Endothelial cell of umbilical vein (primary cell): ENCODE results near the gene C2CD3. TPM values are rescaled to one million over a fixed set of nuclear protein-coding genes. Genes with fewer than 3 reads are reported as not detected.
A peak's percentile ranks its signal among the peaks of the same experiment; 100 is the strongest.

ENCODE experiments used
- BruUV-seq: library from RNA; stranded (reverse); fragments of 400-500 nt; replicated peaks from 2 replicates; lab custom pipeline; 2021; lab: Mats Ljungman, UMichigan
- CTCF ChIA-PET: fragments of 300-600, 350-600 bp; sonication (Branson Sonifier 250); formaldehyde crosslinking; loops from one replicate; lab custom pipeline; 2021; ENCODE audit warnings: antibody characterized with exemption, inconsistent platforms; lab: Charles Lee
- POLR2A ChIA-PET: fragments of 300-600, 350-600 bp; sonication (Branson Sonifier 250); formaldehyde crosslinking; loops from one replicate; lab custom pipeline; 2021; ENCODE audit warnings: antibody characterized with exemption, inconsistent platforms; lab: Charles Lee
- DNase-seq: peaks from one replicate; pipeline ENCODE4 v3.0.0-alpha.2; 2011; ENCODE audit warnings: low read depth, low spot score
- FAIRE-seq: peaks from 2 replicates; lab custom pipeline; 2011; peaks lifted over from hg19 to GRCh38; lab: Jason Lieb, UNC
- H2AFZ ChIP-seq: 2 replicates; pipeline ENCODE4 v1.6.0; 2012; ENCODE audit warnings: low read depth, low read length, control low read depth, inconsistent platforms
- H3K27ac ChIP-seq: 2 replicates; pipeline ENCODE4 v1.5.1; 2011; ENCODE audit warnings: low read depth, mild to moderate bottlenecking, control low read depth, low read length, moderate library complexity; ENCODE audit not compliant: insufficient read depth
- H3K27me3 ChIP-seq, 2 experiments: 2 replicates each; pipeline versions ENCODE4 v1.6.0 to v1.6.1; 2011; ENCODE audit warnings: low read length in 2 of 2, mixed read lengths in 1 of 2; ENCODE audit not compliant: control insufficient read depth in 2 of 2, insufficient read depth in 2 of 2
- H3K36me3 ChIP-seq, 2 experiments: 2 replicates in 1 of 2; 3 replicates in 1 of 2; pipeline ENCODE4 v1.5.1; 2011; ENCODE audit warnings: low read length in 2 of 2, mild to moderate bottlenecking in 1 of 2, moderate library complexity in 1 of 2; ENCODE audit not compliant: control insufficient read depth in 2 of 2, insufficient read depth in 2 of 2; ENCODE audit errors: extremely low read depth in 1 of 2
- H3K4me1 ChIP-seq: 3 replicates; pipeline ENCODE4 v1.5.1; 2011; ENCODE audit warnings: mild to moderate bottlenecking, low read length; ENCODE audit not compliant: control insufficient read depth, insufficient read depth; ENCODE audit errors: extremely low read depth
- H3K4me2 ChIP-seq: 2 replicates; pipeline ENCODE4 v1.6.1; 2011; ENCODE audit warnings: low read length, control low read depth, mixed read lengths; ENCODE audit not compliant: insufficient read depth
- H3K4me3 ChIP-seq, 3 experiments: fragments of 200-600 bp in 1 of 3; sonication (generic), shearing (Covaris generic) in 1 of 3; replicated peaks in 1 of 3; 2 replicates each; pipeline ENCODE4 v1.5.1; 2011 to 2016; ENCODE audit warnings: control low read depth in 3 of 3, low read length in 3 of 3, mild to moderate bottlenecking in 2 of 3, inconsistent platforms in 1 of 3, low read depth in 1 of 3, moderate library complexity in 1 of 3; ENCODE audit not compliant: insufficient read depth in 1 of 3
- H3K79me2 ChIP-seq: 2 replicates; pipeline ENCODE4 v1.6.0; 2012; ENCODE audit warnings: low read length, inconsistent platforms; ENCODE audit not compliant: control insufficient read depth, insufficient read depth
- H3K9ac ChIP-seq: replicated peaks from 2 replicates; pipeline ENCODE3; 2011; ENCODE audit warnings: low read length, control low read depth; ENCODE audit not compliant: insufficient read depth; ENCODE audit errors: extremely low read depth
- H3K9me1 ChIP-seq: replicated peaks from 3 replicates; pipeline ENCODE4 v1.6.0; 2011; ENCODE audit warnings: mild to moderate bottlenecking, low read length; ENCODE audit not compliant: control insufficient read depth, insufficient read depth; ENCODE audit errors: extremely low read depth
- H3K9me3 ChIP-seq: replicated peaks from 2 replicates; pipeline ENCODE4 v1.5.1; 2012; ENCODE audit warnings: low read length, inconsistent platforms; ENCODE audit not compliant: control insufficient read depth, insufficient read depth
- H4K20me1 ChIP-seq: replicated peaks from 2 replicates; pipeline ENCODE3; 2011; ENCODE audit warnings: mild to moderate bottlenecking, low read length; ENCODE audit not compliant: control insufficient read depth, insufficient read depth; ENCODE audit errors: extremely low read depth
- CTCF ChIP-seq, 2 donors: IDR thresholded peaks; 1 replicate in 1 of 2; 2 replicates in 1 of 2; pipeline ENCODE4 v1.5.1; 2011; ENCODE audit warnings: low read length in 2 of 2, mild to moderate bottlenecking in 2 of 2, moderate library complexity in 2 of 2, control low read depth in 1 of 2, inconsistent platforms in 1 of 2, low read depth in 1 of 2; ENCODE audit not compliant: insufficient read depth in 1 of 2; ENCODE audit errors: extremely low read depth in 1 of 2
- FOS ChIP-seq: IDR thresholded peaks from 2 replicates; pipeline ENCODE4 v1.6.1; 2011; ENCODE audit warnings: mild to moderate bottlenecking, low read length, moderate library complexity, borderline replicate concordance; ENCODE audit not compliant: insufficient read depth
- JUN ChIP-seq: IDR thresholded peaks from 2 replicates; pipeline ENCODE4 v1.6.1; 2011; ENCODE audit warnings: borderline replicate concordance, low read depth; ENCODE audit not compliant: insufficient read length, insufficient read depth
- MAX ChIP-seq: IDR thresholded peaks from 2 replicates; pipeline ENCODE4 v1.6.1; 2011; ENCODE audit not compliant: insufficient read depth, insufficient read length
- MYC ChIP-seq: IDR thresholded peaks from one replicate; pipeline ENCODE4 v1.6.1; 2011; ENCODE audit warnings: mild to moderate bottlenecking, low read depth, low read length
- POLR2A ChIP-seq: IDR thresholded peaks from 2 replicates; pipeline ENCODE4 v1.6.1; 2012; ENCODE audit warnings: low read depth, mild to moderate bottlenecking, control low read depth, low read length
- dilution Hi-C: fragments of 300-500 bp; cut with MboI; formaldehyde crosslinking; loops from one replicate; pipeline ENCODE4 v1.15.0; 2019; ENCODE audit warnings: low sequenced_read_pairs; ENCODE audit not compliant: extremely low pct_ligation_motif_present
- intact Hi-C: fragments of 100-400 bp; cut with micrococcal nuclease; formaldehyde crosslinking; loops from one replicate; pipeline ENCODE4 v1.10.0; 2022
- polyA plus RNA-seq, 4 experiments: library from polyadenylated mRNA; depleted of rRNA in 3 of 4; stranded (reverse) in 3 of 4; unstranded in 1 of 4; fragments of >200 nt; gene quantifications; 2 replicates each; pipeline versions ENCODE4 v1.2.1 to v1.2.3, GENCODE V29; 2011 to 2012; ENCODE audit warnings: missing spikeins in 1 of 4
- total RNA-seq: library from RNA; stranded (reverse); gene quantifications from 2 replicates; pipeline ENCODE4 v1.2.3, GENCODE V29; 2021

Gene C2CD3
- total and polyA plus RNA-seq, 2 donors (not counting 3 experiments of a cell fraction or from before 2014, with no cell fraction given): 12.9 to 36.6 TPM

GRCh38 chr11:74025467-74026166 lies 145.2 kb downstream of the C2CD3 start:
- FAIRE-seq (peak; percentile 72), DNase-seq (peak; percentile 29)
- Histone ChIP-seq H4K20me1 (no peaks in the 10 kb centered on the region), H3K27ac (peak overlapping the region; percentile 24), H3K9me3 (no peaks in the 10 kb centered on the region), H3K27me3 (no peaks in the 10 kb centered on the region), H2AFZ (no peak overlapping the region), H3K4me2 (no peak overlapping the region), H3K9me1 (no peaks in the 10 kb centered on the region), H3K9ac (no peak overlapping the region), H3K4me3 (no peak overlapping the region), H3K36me3 (no peaks in the 10 kb centered on the region), H3K4me1 (peaks cover 22% of the 10 kb centered on the region), H3K79me2 (no peaks in the 10 kb centered on the region)
- TF ChIP-seq FOS: peak; percentile 79
- TF ChIP-seq MAX: no peak
- TF ChIP-seq JUN: no peak
- no peak for TF ChIP-seq CTCF (IDR thresholded peaks at IDR 0.05; ENCODE audit: extremely low read depth in 1 of 2, insufficient read depth in 1 of 2, low read depth in 1 of 2, low read length in 2 of 2)
- no peak for TF ChIP-seq POLR2A
- no peak for TF ChIP-seq MYC
- CTCF ChIA-PET: interaction anchor here (1.1 kb wide), 1 partner anchor 10 kb away, joined by 3 read pairs; no protein-coding TSS in a partner anchor
- dilution Hi-C loops: no loop called here
- no TSS peak for BruUV-seq
- intact Hi-C loops: no loop called here
- POLR2A ChIA-PET: no interaction called here
